ENCODE results near the gene MLLT11.
A peak's percentile ranks its signal among the peaks of the same experiment; 100 is the strongest.
"Not testable (repeated sequence)": the region's sequence is repeated elsewhere in the genome, so short reads cannot be mapped to it uniquely, and the experiment has no call there.

The MLLT11 gene

GRCh38 chr1:151054971-151055547 lies 5.1 kb upstream of the MLLT11 start:
- peak overlapping the region in 16 of 21 experiments; percentile 6 to 100 (median 96) for H3K27ac ChIP-seq
- H3K4me3 ChIP-seq, result peak overlapping the region in 1 of 7 experiments; percentile 84

DNA sequence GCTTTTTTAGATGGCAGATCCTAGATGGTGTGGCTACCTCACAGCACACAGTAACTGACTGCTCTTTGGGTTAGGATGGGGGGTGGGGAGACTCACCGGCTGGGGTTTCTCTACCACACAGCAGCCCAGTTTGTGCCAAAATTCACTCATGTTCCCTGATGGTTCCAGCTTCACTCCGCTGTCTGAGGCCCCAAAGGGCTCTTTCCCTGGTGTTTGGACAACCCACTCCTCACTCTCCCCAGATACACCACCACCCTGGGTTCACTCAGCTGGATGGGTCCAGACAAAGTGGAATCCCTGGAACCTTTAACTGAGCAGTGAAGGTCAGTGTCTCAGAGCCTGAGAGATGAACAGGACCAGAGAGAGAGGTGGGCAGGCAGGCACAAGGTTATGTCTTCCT lies 4.6 kb upstream of the MLLT11 start:
- peak overlapping the region in 19 of 21 experiments; percentile 6 to 100 (median 97) for H3K27ac ChIP-seq
- H3K4me3 ChIP-seq, result peak overlapping the region in 1 of 7 experiments; percentile 84

DNA sequence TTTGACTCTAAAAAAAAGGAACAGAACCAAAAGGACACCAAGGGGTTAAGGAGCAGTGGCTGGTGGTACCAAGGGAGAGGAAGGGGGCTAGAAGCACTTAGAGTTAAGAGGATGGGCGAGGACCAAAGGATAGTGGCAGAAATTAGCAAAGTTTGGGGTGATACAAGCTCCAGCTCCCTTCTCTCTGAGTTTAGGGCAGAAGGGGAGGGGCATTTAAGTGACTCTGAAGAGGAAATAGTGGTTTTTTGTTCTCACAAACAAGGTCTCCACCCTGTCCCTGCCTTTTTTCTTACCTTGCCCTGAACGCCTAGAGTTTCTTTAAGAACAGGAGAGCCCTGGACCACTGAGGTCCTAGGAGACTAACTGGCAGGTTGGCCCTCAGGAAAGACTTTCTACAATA lies 4.0 kb upstream of the MLLT11 start:
- H3K4me3 ChIP-seq, result peak overlapping the region in 4 of 7 experiments; percentile 65 to 84 (median 82)
- H3K27ac ChIP-seq, result peak overlapping the region in 19 of 21 experiments; percentile 24 to 100 (median 97)

- peak overlapping the region; percentile 65 to 86 (median 80) for H3K4me3 ChIP-seq
- H3K27ac ChIP-seq, result peak overlapping the region; percentile 81 to 100 (median 96)
Measured at GRCh38 chr1:151058692-151059091, 1.5 kb upstream of the MLLT11 start.

DNA sequence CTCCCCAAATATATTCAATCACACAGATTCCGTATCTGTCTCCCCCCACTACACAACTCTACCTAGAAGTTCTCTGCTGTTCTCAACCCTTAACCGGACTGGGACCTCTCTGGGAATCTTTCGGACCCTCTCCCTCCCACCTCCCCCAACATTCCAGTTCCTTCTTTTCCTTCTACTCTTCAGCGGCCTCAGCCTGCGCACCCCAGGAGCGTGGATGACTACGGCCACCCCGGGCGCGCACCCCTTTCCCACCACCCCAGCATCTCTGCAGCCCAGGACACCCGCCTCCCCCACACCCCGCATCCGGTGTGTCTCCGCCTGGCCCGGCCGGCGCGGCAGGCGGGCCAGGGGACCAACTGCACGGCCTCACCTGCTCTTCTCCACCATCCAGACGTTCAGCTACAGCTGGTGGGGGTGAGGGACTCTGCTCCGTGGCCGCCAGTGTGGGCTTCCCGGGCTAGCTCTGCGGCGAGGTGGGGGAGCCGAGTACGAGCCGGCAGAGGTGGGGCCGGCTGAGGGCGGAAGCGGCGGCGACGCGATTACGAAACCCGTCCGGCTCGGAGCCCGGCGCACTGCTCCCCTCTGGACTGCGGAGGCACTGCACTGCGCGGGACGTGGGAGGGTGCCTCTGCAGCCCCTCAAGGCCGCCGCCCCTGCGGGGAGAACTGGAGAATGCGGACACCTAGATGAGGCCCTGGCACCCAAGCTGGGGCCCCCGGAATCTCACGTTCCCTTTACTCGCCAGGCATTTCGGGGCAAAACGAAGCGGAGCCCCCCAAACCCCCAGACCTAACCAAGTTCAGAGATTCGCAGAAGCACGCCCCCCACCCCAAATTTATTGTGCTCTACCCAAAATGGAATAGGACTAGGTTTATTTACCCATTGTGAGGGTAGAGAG lies 839 bp upstream of the MLLT11 start, which contains the start of gene CDC42SE1:
TSS of gene CDC42SE1 (minus strand) at position 514 of the 898 bp plus-strand sequence. CDS start 3,892 bp downstream, outside the sequence.
- Histone ChIP-seq H3K27ac (peak within 1 kb of the TSS; percentile 81 to 100 (median 96)), H3K4me3 (peak within 1 kb of the TSS; percentile 65 to 86 (median 80))

- H3K27ac ChIP-seq, result peak overlapping the region in 16 of 21 experiments; percentile 92 to 100 (median 98)
- H3K4me3 ChIP-seq, result peak overlapping the region; percentile 65 to 86 (median 80)
Measured at GRCh38 chr1:151060657-151061421, 642 bp downstream of the MLLT11 start.

GRCh38 chr1:151061704-151062103 lies 1.5 kb downstream of the MLLT11 start:
- Histone ChIP-seq H3K27ac (no peak overlapping the region), H3K4me3 (no peak overlapping the region)

GRCh38 chr1:151062741-151063371 lies 2.7 kb downstream of the MLLT11 start:
- Histone ChIP-seq H3K27ac (peak overlapping the region in 2 of 21 experiments; percentile 4 to 16), H3K4me3 (no peak overlapping the region)

- H3K27ac ChIP-seq, result no peak overlapping the region
Measured at GRCh38 chr1:151065089-151065645, 5.0 kb downstream of the MLLT11 start.

GRCh38 chr1:151067185-151067584 lies 7.0 kb downstream of the MLLT11 start:
- H3K4me3 ChIP-seq, result no peak overlapping the region
- H3K27ac ChIP-seq, result no peak overlapping the region

More at GRCh38 chr1:151065089-151065645, 5.0 kb downstream of the MLLT11 start:
- no peak overlapping the region for H3K4me3 ChIP-seq

DNA sequence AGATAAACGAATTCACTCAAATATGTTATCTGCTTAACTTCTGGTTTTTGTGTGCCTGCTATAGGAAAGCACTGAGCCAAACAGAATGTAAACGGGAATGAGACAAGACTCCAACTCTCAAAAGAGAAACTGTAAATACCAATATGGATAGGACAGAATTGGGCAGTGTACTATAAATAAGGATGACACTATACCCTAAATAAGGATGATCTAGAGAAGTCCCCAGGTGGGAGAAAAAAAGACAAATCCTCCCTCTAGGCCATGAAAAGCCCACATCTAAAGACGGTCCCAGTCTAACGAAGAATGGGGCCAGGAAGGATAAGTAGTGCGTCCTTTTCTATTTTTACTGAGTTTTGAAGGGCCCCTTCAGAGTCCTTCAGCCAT lies 8.9 kb downstream of the MLLT11 start:
- Histone ChIP-seq H3K27ac (peak overlapping the region in 7 of 21 experiments; percentile 94 to 100 (median 99)), H3K4me3 (no peak overlapping the region)

- Histone ChIP-seq H3K27ac (peak within 1 kb of the TSS; percentile 92 to 100 (median 99)), H3K4me3 (peak within 1 kb of the TSS; percentile 57 to 91 (median 69))
Measured at GRCh38 chr1:151070474-151071276, 10.5 kb downstream of the MLLT11 start, which contains the start of gene GABPB2. Gene GABPB2 (plus strand): TSS chr1:151070761. CDS start chr1:151088190, 17,429 bp downstream.

DNA sequence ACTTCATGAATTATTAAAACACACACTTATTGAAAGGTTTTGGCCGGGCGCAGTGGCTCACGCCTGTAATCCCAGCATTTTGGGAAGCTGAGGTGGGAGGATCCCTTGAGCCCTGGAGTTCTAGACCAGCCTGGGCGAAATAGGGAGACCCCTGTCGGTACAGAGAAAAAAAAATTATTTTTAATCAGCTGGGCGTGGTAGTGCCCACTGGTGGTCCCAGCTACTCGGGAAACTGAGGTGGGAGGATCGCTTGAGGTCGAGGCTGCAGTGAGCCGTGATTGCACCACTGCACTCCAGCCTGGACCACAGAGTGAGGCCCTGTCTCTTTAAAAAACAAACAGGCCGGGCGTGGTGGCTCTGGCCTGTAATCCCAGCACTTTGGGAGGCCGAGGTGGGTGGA lies 12.0 kb downstream of the MLLT11 start:
- peak overlapping the region in 8 of 21 experiments; percentile 4 to 99 (median 94) for H3K27ac ChIP-seq
- no peak overlapping the region for H3K4me3 ChIP-seq

DNA sequence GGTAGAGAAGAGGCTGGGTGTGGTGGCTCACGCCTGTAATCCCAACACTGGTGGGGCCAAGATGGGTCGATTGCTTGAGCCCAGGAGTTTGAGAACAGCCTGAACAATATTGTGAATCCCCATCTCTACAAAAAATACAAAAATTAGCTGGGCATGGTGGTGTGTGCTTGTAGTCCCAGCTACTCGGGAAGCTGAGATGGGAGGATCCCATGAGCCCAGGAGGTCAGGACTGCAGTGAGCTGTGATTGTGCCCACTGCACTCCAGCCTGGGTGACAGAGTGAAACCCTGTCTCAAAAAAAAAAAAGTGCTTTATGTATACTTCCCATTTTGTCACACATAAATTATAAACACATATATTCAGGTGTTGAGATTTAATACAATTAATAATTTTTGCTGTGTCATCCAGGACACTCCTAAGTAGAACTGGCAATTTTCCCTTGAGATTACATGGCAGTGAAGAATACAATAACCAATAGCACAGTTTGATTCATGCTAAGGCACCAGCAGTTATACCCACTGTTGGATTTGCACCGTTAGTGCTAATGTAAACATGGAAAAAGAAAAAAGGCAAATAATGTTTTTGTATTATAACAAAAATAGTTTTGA lies 25.9 kb downstream of the MLLT11 start:
- Histone ChIP-seq H3K27ac (no peak overlapping the region), H3K4me3 (no peak overlapping the region)

- not testable (repeated sequence) for H3K4me3 ChIP-seq, H3K27ac ChIP-seq
Measured at GRCh38 chr1:151097426-151097825, 37.2 kb downstream of the MLLT11 start.

GRCh38 chr1:151098126-151098525 lies 37.9 kb downstream of the MLLT11 start:
- H3K4me3 ChIP-seq, result no peak overlapping the region
- H3K27ac ChIP-seq, result no peak overlapping the region

DNA sequence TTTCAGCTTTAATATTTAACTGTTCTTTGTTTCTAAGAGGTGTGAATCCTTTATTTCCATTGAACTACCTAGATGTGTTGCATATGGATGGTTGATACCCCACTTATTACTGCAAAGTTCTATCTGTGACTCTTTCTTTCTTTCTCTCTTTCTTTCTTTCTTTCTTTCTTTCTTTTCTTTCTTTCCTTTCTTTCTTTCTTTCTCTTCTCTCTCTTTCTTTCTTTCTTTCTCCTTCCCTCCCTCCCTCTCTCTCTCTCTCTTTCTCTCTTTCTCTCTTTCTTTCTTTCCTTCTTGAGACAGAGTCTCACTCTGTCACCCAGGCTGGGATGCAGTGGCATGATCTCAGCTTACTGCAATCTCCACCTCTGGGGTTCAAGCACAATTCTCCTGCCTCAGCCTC lies 44.4 kb downstream of the MLLT11 start:
- H3K27ac ChIP-seq, result no peak overlapping the region
- no peak overlapping the region for H3K4me3 ChIP-seq

DNA sequence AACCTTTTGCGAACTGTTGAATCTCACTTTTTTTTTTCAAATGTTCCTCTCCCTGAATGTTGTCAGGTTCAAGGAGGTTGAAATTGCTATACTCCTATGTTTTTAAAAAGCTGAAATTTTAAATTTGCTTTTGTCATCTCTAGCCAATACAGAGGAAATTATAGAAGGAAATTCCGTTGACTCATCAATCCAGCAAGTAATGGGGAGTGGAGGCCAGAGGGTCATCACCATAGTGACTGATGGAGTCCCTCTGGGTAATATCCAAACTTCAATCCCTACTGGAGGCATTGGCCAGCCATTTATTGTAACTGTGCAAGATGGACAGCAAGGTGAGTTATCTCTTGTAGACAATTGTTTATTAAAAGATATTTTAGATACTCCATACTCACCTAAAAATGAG lies 46.7 kb downstream of the MLLT11 start:
- H3K4me3 ChIP-seq, result no peak overlapping the region
- H3K27ac ChIP-seq, result no peak overlapping the region

All from skin epidermis (tissue), 12 donors.